GM19240 (cell line): ENCODE measurements around the gene AKT1S1.
"Not testable (repeated sequence)": the region's sequence is repeated elsewhere in the genome, so short reads cannot be mapped to it uniquely, and the experiment has no call there.

Experiments used
- DNase-seq: peaks from one replicate; pipeline ENCODE4 v3.0.0; 2011; ENCODE audit warnings: low spot score; ENCODE audit not compliant: insufficient read length

Gene AKT1S1

DNA sequence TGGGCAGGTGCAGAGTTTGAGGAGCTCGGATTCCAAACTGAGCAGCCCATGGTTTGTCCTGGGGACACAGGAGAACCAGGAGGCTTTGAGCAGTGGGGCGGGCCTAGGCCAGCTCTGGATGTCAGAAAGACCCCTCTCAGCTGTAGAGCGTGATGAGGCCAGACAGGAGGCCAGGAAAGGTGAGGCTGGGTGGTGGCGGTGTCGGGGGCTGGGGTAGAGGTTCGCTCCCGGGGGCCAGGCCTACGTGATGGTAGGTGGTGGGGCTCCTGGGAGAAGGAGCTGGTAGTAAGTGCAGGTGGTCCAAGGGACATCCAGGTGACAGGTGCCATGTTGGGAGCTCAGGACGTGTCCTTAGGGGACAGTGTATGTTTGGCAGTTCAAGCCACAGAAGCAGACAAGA lies 39.7 kb downstream of the AKT1S1 start:
- no peak for DNase-seq

DNA sequence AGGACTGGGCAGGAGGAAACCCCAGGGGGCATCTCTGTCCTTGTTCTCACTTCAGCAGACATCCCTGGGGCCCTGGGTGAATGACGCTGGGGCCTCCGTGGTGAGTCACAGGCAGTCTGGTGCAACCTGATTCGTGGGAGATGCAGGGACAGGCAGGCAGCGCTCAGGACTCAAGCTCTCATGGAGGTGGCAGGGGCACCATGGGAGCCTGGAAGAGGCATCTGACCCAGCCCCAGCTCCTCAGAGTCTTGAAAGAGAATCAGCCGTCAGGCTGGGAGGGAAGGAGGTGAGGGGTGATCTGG lies 40.2 kb downstream of the AKT1S1 start:
- DNase-seq, result no peak

DNA sequence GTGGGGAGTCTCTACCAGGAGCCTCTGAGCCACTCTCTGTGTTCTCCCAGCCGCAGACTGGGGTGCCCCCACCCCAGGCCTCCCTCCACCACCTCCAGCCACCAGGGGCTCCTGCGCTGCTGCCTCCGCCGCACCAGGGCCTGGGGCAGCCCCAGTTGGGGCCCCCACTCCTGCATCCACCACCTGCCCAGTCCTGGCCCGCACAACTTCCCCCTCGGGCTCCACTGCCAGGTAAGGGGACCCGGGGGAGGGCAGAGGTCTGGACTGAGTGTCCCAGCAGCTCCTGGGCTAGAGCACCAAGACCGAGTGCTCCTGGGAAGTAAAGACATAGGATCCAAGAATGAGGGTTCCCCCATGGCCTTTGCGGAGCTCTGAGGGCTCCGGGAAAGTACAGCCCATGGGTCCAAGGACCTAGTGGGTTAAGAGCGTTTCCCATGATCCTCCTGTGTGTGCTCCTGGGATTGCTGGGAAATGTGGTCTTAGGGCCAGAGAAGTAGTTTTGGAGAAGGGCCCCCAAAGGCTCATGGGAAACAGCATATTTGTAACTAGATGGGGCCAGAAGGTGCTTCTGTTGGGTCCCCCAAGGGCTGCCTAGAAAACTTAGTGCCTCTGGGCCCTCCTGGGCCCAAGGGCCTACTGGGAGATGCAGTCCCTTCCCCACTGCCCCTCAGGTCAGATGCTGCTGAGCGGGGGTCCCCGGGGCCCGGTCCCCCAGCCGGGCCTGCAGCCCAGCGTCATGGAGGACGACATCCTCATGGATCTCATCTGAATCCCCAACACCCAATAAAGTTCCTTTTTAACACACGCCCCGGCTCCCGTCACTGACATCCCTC lies 40.8 kb downstream of the AKT1S1 start:
- DNase-seq, result no peak

DNA sequence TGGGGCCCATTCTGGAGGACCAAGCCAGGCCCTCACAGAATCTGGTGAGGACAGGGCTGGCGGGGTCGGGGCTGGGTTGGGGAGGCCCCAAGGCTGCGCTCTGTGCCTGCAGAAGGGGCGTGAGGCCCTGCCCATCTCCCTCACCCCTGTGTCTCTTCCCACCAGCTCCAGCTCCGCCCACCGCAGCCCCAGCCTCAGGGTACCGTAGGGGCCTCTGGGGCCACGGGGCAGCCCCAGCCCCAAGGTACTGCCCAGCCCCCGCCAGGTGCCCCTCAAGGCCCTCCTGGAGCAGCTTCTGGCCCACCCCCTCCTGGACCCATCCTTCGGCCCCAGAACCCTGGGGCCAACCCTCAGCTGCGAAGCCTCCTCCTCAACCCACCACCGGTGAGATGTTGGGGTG lies 41.6 kb downstream of the AKT1S1 start:
- no peak for DNase-seq

DNA sequence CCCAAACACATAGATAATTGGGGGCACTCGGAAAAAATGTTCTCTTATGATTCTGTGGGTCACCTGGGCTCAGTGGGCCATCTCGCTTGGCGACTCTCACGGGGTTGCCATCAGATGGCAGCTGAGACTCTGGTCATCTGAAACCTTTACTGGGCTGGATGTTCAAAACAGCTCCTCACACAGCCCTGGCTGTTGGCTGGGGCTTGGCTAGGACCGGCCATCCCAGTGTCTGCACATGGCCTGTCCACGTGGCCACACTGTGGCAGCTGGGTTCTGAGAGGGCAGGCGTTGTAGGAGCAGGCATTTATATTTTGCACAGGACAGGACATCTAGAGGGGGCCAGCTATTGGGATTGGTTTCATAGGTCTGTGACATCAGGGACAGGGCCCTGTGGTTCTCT lies 43.6 kb downstream of the AKT1S1 start:
- DNase-seq, result no peak

DNA sequence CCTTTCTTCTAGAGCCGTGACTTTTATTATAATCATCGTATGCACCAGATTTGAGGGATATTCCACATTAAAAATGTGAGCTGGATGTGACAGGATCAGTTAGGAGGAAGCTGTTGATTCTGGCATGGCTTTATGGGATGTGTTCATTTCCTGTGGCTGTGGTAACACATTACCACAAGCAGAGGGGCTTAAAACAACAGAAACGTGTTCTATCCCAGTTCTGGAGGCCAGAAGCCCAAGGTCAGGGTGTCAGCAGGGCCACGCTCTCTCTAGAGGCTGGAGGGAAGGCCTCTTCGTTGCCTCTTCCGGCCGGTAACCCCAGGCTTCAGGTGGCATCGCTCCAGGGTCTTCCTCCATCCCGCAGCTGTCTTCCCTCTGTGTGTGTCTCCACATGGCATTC lies 44.6 kb downstream of the AKT1S1 start:
- no peak for DNase-seq

DNA sequence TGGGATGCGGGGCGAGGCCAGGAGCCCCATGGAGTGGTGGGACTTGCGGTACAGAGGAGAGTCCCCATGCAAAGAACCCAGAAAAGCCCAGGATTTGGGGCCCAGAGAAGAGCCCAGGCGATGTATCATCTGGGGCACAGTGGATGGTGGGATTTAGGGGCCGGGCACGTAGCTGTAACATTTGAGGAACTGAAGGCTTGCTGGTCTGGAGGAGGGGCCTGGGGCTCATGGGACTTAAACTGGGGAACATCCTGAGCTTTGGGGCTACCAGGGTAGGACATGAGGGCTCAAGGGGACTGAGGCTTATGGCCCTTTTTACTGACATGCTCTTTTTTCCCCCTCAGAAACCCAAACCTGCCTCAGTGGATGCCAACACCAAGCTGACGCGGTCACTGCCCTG lies 45.6 kb downstream of the AKT1S1 start:
- DNase-seq, result no peak

DNA sequence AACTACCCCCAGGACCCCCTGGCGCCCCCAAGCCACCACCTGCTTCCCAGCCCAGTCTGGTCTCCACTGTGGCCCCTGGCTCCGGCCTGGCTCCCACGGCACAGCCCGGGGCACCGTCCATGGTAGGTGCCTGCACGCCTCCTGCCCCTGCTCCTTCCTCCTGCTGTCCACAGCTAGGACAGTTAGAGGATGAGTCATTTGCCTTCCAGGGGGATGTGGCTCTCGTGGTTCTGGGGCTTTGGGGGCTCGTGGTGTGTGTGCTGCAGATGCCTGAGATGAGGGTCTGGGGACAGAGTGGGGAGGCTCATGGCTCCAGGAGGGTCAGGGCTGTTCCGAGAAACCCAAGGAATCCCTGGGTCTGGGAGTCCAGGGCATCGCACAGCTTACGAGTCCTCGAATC lies 46.4 kb downstream of the AKT1S1 start:
- DNase-seq, result no peak

DNA sequence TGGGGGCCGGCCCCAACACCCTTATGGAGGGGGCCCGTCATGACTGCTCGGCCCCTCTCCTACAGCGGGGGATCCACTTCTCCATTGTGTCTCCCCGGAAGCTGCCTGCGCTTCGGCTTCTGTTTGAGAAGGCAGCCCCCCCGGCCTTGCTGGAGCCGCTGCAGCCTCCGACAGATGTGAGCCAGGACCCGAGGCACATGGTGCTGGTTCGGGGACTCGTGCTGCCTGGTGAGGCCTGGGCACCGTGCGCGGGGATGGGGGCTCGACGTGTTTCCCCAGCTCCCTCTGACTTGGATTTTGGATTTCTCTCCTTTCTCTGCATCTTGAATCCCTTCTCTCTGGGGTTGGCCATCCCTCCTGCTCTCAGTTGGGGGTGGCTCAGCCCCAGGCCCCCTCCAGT lies 47.4 kb downstream of the AKT1S1 start:
- no peak for DNase-seq

DNA sequence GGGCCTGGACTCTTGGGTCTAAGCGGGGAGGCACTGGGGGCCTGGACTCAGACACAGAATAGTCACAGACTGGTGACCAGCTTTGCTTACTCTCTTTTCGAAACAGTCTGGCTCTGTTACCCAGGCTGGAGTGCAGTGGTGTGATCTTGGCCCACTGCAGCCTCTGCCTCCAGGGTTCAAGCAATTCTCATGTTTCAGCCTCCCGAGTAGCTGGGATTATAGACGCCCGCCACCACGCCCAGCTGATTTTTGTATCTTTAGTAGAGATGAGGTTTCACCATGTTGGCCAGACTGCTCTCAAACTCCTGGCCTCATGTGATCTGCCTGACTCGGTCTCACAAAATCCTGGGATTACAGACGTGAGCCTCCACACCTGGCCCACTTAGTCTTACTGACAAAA lies 48.0 kb downstream of the AKT1S1 start:
- no peak for DNase-seq

DNA sequence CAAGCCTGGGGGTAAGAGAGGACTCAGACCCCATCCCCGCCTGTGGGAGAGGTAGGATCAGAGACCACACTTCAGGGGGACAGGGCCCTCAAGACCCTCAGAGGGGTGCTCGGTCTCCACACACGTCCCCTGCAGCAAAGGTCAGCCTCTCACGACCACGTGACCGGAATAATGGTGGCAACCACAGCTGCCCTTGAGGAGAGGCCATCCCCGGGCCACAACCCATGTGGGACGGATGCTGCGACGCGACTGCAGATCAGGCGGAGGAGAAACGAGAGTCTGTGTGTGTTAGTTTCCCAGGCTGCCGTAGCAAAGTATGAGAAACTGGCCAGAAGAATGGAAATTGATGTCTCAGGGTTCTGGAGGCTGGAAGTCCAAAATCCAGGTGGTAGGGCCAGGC lies 50.1 kb downstream of the AKT1S1 start:
- no peak for DNase-seq

DNA sequence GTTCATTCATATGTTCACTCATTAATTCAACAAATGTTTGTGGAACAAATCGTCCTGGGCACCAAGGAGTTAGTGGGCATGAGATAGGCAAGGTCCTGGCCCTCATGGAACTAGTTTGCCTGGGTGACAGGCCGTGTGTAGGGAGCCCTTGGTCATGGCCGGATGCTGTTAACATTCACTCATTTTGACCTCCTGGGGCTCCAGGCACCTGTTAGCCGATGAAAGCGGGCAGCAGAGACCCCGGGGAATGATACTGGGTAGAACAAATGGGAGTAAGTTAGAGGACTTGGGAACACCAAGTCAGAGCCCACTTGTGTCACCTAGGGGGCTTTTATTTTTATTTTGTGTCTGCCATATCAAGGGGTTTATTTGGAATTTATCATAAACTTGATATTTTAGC lies 52.5 kb downstream of the AKT1S1 start:
- DNase-seq, result no peak

DNA sequence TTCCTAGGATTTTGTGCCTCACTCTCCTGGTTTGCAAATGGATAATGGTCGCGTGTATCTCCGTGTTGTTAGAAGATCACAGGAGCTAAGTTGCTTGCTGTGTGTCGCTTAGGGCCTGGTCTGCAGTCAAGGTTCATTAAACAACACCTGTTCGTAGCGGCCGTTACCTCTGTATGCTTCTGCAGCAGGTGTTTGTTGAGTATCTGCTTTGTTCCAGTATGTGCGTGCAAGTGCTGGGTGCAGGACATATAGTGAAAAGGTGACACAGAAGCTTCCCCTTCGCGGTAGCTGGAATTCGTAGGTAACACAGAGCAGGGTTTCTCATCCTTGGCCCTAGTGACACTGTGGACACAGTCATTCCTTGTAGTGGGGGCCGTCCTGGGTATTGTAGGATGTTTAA lies 53.7 kb downstream of the AKT1S1 start:
- no peak for DNase-seq

DNA sequence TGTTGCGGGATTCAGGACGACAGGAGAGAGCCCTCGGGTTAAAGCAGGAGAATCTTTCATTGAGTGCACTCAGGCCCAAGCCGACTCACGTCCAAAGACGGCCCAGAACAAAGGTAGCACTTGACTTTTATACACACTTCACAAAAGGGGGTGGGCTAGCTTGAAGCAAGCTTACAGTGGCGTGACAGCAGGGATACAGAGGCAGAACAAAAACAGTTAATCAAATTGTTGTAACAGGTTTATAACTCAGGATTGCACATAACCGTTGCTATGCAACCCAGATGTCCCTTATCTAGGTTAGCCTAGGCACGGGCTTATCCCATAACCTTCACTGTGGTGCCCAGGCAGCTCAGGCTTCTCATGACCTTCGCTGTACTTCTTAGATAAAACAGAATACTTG lies 57.0 kb downstream of the AKT1S1 start:
- no peak for DNase-seq

DNA sequence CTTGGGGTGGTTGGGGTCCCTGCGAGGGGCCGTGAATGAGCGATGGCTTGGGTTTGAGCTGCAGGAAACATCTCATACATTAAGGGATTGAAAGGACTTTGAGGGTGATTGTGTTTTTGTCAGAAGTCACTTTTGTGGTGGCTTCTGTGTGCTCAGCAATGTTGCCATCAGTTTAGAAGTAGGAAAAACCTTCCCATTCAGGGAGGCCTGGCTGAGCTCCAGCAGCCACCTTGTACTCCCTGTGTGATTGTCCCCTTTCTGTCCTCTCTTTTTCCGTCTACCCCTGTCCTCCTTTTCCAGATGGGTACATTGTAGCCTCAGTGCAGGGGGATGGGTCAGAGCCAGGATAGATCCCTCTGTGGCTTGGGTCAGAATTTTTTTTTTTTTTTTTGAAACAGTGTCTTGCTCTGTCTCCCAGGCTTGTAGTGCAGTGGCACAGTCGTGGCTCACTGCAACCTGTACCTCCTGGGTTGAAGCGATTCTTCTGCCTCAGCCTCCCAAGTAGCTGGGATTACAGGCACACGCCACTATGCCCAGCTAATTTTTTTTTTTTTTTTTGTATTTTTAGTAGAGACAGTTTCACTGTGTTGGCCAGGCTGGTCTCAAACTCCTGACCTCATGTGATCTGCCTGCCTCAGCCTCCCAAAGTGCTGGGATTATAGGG lies 57.6 kb downstream of the AKT1S1 start:
- not testable (repeated sequence) for DNase-seq
